PC-3 (cell line): ENCODE data around the gene AKAP13. TPM values are rescaled to one million over a fixed set of nuclear protein-coding genes. Genes with fewer than 3 reads are reported as not detected.
"Not testable (repeated sequence)": the region's sequence is repeated elsewhere in the genome, so short reads cannot be mapped to it uniquely, and the experiment has no call there.

Source experiments
- ATAC-seq: fragments of 200-7000 bp; cut with Tn5 transposase; 2 replicates; pipeline ENCODE4 v1.9.1; 2020; ENCODE audit warnings: mild to moderate bottlenecking, moderate library complexity
- BruUV-seq: library from RNA; stranded (reverse); fragments of 400-500 nt; replicated peaks from 2 replicates; lab custom pipeline; 2021; lab: Mats Ljungman, UMichigan
- CTCF ChIA-PET: fragments of 300-600 bp; sonication (Branson Sonifier 250); formaldehyde crosslinking; loops from one replicate; lab custom pipeline; 2022; ENCODE audit warnings: antibody characterized with exemption; lab: Charles Lee
- POLR2A ChIA-PET: fragments of 300-600 bp; sonication (Branson Sonifier 250); formaldehyde crosslinking; loops from one replicate; lab custom pipeline; 2022; ENCODE audit warnings: antibody characterized with exemption; ENCODE audit not compliant: unreplicated experiment; lab: Charles Lee
- DNase-seq: peaks from one replicate; pipeline ENCODE4 v3.0.0-alpha.2; 2015
- H2AFZ ChIP-seq: fragments of 300-600 bp; sonication (generic); 2 replicates; pipeline ENCODE4 v1.6.0; 2016; ENCODE audit warnings: antibody characterized with exemption, low read length
- H3F3A ChIP-seq: fragments of 300-600 bp; sonication (generic); one replicate; pipeline ENCODE4 v1.6.0; 2017; ENCODE audit warnings: antibody characterized with exemption, low read length, control low read depth, mild to moderate bottlenecking; ENCODE audit not compliant: unreplicated experiment
- H3K27ac ChIP-seq: fragments of 300-600 bp; sonication (generic); 2 replicates; pipeline ENCODE4 v1.5.1; 2016; ENCODE audit warnings: mild to moderate bottlenecking, low read length
- H3K27me3 ChIP-seq: fragments of 300-600 bp; sonication (generic); 2 replicates; pipeline ENCODE4 v1.6.1; 2016; ENCODE audit warnings: low read length, mixed read lengths
- H3K36me3 ChIP-seq: fragments of 300-600 bp; sonication (generic); 2 replicates; pipeline ENCODE4 v1.6.1; 2016; ENCODE audit warnings: low read depth, mixed run types, low read length, mixed read lengths
- H3K4me1 ChIP-seq: fragments of 300-600 bp; sonication (generic); 2 replicates; pipeline ENCODE4 v1.5.1; 2016; ENCODE audit warnings: low read length; ENCODE audit not compliant: insufficient read depth
- H3K4me2 ChIP-seq: fragments of 300-600 bp; sonication (generic); 2 replicates; pipeline ENCODE4 v1.6.0; 2016; ENCODE audit warnings: low read length
- H3K4me3 ChIP-seq: fragments of 300-600 bp; sonication (generic); 2 replicates; pipeline ENCODE4 v1.5.1; 2016; ENCODE audit warnings: mild to moderate bottlenecking, low read length, mixed read lengths
- H3K79me2 ChIP-seq: fragments of 300-600 bp; sonication (generic); 2 replicates; pipeline ENCODE4 v1.6.1; 2017; ENCODE audit warnings: low read length, mixed read lengths
- H3K9ac ChIP-seq: fragments of 300-600 bp; sonication (generic); 2 replicates; pipeline ENCODE4 v1.6.0; 2016; ENCODE audit warnings: mild to moderate bottlenecking, low read length
- H3K9me2 ChIP-seq: fragments of 300-600 bp; sonication (generic); replicated peaks from 2 replicates; pipeline ENCODE4 v1.6.1; 2016; ENCODE audit warnings: mixed run types, low read length, mixed read lengths
- H3K9me3 ChIP-seq: fragments of 300-600 bp; sonication (generic); 2 replicates; pipeline ENCODE4 v1.6.1; 2016; ENCODE audit warnings: low read length, mixed read lengths
- H4K20me1 ChIP-seq: fragments of 300-600 bp; sonication (generic); 2 replicates; pipeline ENCODE4 v1.6.1; 2016; ENCODE audit warnings: low read length, mixed read lengths
- CTCF ChIP-seq: fragments of 300-600 bp; sonication (generic); conservative IDR thresholded peaks from 2 replicates; pipeline ENCODE4 v1.5.1; 2017; ENCODE audit warnings: antibody characterized with exemption, low read depth, mild to moderate bottlenecking, low read length
- EZH2 ChIP-seq: fragments of 300-600 bp; sonication (generic); IDR thresholded peaks from one replicate; pipeline ENCODE4 v1.6.1; 2017; ENCODE audit warnings: antibody characterized with exemption, mild to moderate bottlenecking, low read length; ENCODE audit not compliant: unreplicated experiment
- EZH2phosphoT487 ChIP-seq: fragments of 300-600 bp; sonication (generic); IDR thresholded peaks from 2 replicates; pipeline ENCODE4 v1.6.1; 2018; ENCODE audit warnings: mild to moderate bottlenecking, antibody characterized with exemption, low read length, borderline replicate concordance
- intact Hi-C: fragments of 100-400 bp; cut with micrococcal nuclease; formaldehyde crosslinking; loops from 2 replicates; pipeline ENCODE4 v1.9.0; 2023
- total RNA-seq: library from RNA; depleted of rRNA; stranded (reverse); fragments of >200 nt; gene quantifications from 2 replicates; pipeline ENCODE4 v1.2.3, GENCODE V29; 2014

AKAP13 gene
- total RNA-seq, 1 experiment from 2014 or later = 36.8 TPM

GRCh38 chr15:85482894-85483293 lies 102.5 kb downstream of the AKAP13 start:
- no peaks in the 10 kb centered on the region for H3K27me3 ChIP-seq
- no peaks in the 10 kb centered on the region for H3F3A ChIP-seq
- no peaks in the 10 kb centered on the region for H4K20me1 ChIP-seq
- H3K9me3 ChIP-seq = no peaks in the 10 kb centered on the region
- H3K27ac ChIP-seq = no peak overlapping the region
- no peak overlapping the region for H3K9ac ChIP-seq
- TF ChIP-seq CTCF (no peak), EZH2phosphoT487 (no peak), EZH2 (no peak)
- POLR2A ChIA-PET = no interaction called here
- no peak overlapping the region for H3K4me2 ChIP-seq
- intact Hi-C loops = loop anchor here (5.0 kb wide), 1 partner anchor 66 kb away; no protein-coding TSS in a partner anchor
- no peak overlapping the region for H3K4me3 ChIP-seq
- no TSS peak for BruUV-seq
- DNase-seq (no peak), ATAC-seq (no peak)
- CTCF ChIA-PET = no interaction called here
- peaks cover 14% of the 10 kb centered on the region for H3K4me1 ChIP-seq
- H3K36me3 ChIP-seq = peaks cover 4% of the 10 kb centered on the region; the same call in 1 of the 2 replicates
- peaks cover 66% of the 10 kb centered on the region for H3K79me2 ChIP-seq
- no peaks in the 10 kb centered on the region for H3K9me2 ChIP-seq
- H2AFZ ChIP-seq = no peak overlapping the region

GRCh38 chr15:85483955-85484354 lies 103.6 kb downstream of the AKAP13 start:
- DNase-seq, H3K4me3 ChIP-seq, H3K4me2 ChIP-seq, H2AFZ ChIP-seq, H3K4me1 ChIP-seq, H3K36me3 ChIP-seq, H3K9me3 ChIP-seq, CTCF ChIA-PET, H3K27me3 ChIP-seq, H4K20me1 ChIP-seq, H3K9ac ChIP-seq, H3F3A ChIP-seq, BruUV-seq, H3K9me2 ChIP-seq, H3K27ac ChIP-seq, ATAC-seq: not testable (repeated sequence)
- intact Hi-C loops = loop anchor here (5.0 kb wide), 1 partner anchor 67 kb away; no protein-coding TSS in a partner anchor
- POLR2A ChIA-PET = interaction anchor here (0.6 kb wide), 1 partner anchor 175 kb away, joined by 10 read pairs; no protein-coding TSS in a partner anchor
- H3K79me2 ChIP-seq = peaks cover 62% of the 10 kb centered on the region

- CTCF ChIA-PET = interaction anchor here (1.0 kb wide), 1 partner anchor 15 kb away, joined by 7 read pairs; no protein-coding TSS in a partner anchor
- ATAC-seq, H3K9me2 ChIP-seq, H3F3A ChIP-seq, BruUV-seq, H3K27ac ChIP-seq, H3K9me3 ChIP-seq, H3K4me1 ChIP-seq, H3K4me3 ChIP-seq, H3K9ac ChIP-seq, H3K4me2 ChIP-seq, H3K36me3 ChIP-seq, DNase-seq, H4K20me1 ChIP-seq, H3K27me3 ChIP-seq, H2AFZ ChIP-seq, POLR2A ChIA-PET: not testable (repeated sequence)
- intact Hi-C loops = loop anchor here (5.0 kb wide), 1 partner anchor 68 kb away; no protein-coding TSS in a partner anchor
- peaks cover 53% of the 10 kb centered on the region for H3K79me2 ChIP-seq
Measured at GRCh38 chr15:85484923-85485322, 104.5 kb downstream of the AKAP13 start.
